Parathyroid adenoma (tissue), 2 donors: ENCODE measurements around the gene MAZ.
"Not testable (repeated sequence)": the region's sequence is repeated elsewhere in the genome, so short reads cannot be mapped to it uniquely, and the experiment has no call there.

Experiments
- H2AFZ ChIP-seq: fragments of 300-600 bp; sonication (generic); one replicate; pipeline ENCODE4 v1.7.0; 2017; ENCODE audit warnings: antibody characterized with exemption, mild to moderate bottlenecking
- H3K27ac ChIP-seq: fragments of 300-600 bp; sonication (generic); one replicate; pipeline ENCODE4 v1.7.0; 2017
- H3K27me3 ChIP-seq: fragments of 300-600 bp; sonication (generic); one replicate; pipeline ENCODE4 v1.7.0; 2017; ENCODE audit warnings: low read length; ENCODE audit not compliant: control insufficient read depth, insufficient read depth
- H3K36me3 ChIP-seq: fragments of 300-600 bp; sonication (generic); one replicate; pipeline ENCODE4 v1.7.0; 2017; ENCODE audit warnings: low read length; ENCODE audit not compliant: control insufficient read depth, insufficient read depth
- H3K4me1 ChIP-seq: fragments of 300-600 bp; sonication (generic); one replicate; pipeline ENCODE4 v1.7.0; 2017; ENCODE audit warnings: control low read depth
- H3K4me2 ChIP-seq: fragments of 300-600 bp; sonication (generic); one replicate; pipeline ENCODE4 v1.7.0; 2017; ENCODE audit warnings: low read length
- H3K4me3 ChIP-seq: fragments of 300-600 bp; sonication (generic); one replicate; pipeline ENCODE4 v1.7.0; 2017; ENCODE audit warnings: low read depth, low read length
- H3K79me2 ChIP-seq: fragments of 300-600 bp; sonication (generic); one replicate; pipeline ENCODE4 v1.7.0; 2017; ENCODE audit warnings: control low read depth
- H3K9ac ChIP-seq: fragments of 300-600 bp; sonication (generic); one replicate; pipeline ENCODE4 v1.7.0; 2017; ENCODE audit warnings: mild to moderate bottlenecking
- H3K9me3 ChIP-seq: fragments of 300-600 bp; sonication (generic); one replicate; pipeline ENCODE4 v1.7.0; 2017; ENCODE audit warnings: low read length; ENCODE audit not compliant: control insufficient read depth
- TF ChIP-seq, protein P1 (sequence below): fragments of 300-600 bp; sonication (generic); IDR thresholded peaks from one replicate; pipeline ENCODE4 v1.7.0; 2017; ENCODE audit warnings: antibody characterized with exemption, mild to moderate bottlenecking
- donor health status: primary hyperparathyroidism.

The MAZ gene

DNA sequence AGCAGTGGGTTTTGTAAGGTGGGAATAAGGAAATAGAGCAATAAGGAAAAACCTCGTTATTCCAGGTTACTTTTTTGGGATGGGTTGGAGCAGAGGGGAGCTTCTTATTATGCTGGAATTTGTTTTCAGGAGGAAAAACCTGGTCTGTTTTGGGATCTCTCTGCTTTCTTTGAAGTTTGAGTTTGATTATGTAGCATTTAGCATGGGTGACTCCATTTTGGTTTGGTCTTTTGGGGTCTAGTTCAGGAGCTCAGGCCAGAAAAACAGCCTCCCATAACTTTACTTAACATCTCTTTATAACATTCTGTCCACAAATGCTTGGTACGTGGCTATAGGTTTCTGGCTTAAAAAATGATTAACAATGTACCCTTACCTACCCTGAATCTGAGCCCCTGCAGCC lies 36.8 kb upstream of the MAZ start:
- no peak overlapping the region for H3K27ac ChIP-seq
- no peaks in the 10 kb centered on the region for H3K27me3 ChIP-seq
- H2AFZ ChIP-seq, result no peak overlapping the region
- H3K9me3 ChIP-seq, result no peaks in the 10 kb centered on the region
- H3K79me2 ChIP-seq, result no peaks in the 10 kb centered on the region
- TF ChIP-seq, protein P1, sequence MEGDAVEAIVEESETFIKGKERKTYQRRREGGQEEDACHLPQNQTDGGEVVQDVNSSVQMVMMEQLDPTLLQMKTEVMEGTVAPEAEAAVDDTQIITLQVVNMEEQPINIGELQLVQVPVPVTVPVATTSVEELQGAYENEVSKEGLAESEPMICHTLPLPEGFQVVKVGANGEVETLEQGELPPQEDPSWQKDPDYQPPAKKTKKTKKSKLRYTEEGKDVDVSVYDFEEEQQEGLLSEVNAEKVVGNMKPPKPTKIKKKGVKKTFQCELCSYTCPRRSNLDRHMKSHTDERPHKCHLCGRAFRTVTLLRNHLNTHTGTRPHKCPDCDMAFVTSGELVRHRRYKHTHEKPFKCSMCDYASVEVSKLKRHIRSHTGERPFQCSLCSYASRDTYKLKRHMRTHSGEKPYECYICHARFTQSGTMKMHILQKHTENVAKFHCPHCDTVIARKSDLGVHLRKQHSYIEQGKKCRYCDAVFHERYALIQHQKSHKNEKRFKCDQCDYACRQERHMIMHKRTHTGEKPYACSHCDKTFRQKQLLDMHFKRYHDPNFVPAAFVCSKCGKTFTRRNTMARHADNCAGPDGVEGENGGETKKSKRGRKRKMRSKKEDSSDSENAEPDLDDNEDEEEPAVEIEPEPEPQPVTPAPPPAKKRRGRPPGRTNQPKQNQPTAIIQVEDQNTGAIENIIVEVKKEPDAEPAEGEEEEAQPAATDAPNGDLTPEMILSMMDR, result no peak
- no peak overlapping the region for H3K4me3 ChIP-seq
- peaks cover 14% of the 10 kb centered on the region for H3K4me1 ChIP-seq
- H3K36me3 ChIP-seq, result no peaks in the 10 kb centered on the region
- no peak overlapping the region for H3K9ac ChIP-seq
- H3K4me2 ChIP-seq, result no peak overlapping the region

DNA sequence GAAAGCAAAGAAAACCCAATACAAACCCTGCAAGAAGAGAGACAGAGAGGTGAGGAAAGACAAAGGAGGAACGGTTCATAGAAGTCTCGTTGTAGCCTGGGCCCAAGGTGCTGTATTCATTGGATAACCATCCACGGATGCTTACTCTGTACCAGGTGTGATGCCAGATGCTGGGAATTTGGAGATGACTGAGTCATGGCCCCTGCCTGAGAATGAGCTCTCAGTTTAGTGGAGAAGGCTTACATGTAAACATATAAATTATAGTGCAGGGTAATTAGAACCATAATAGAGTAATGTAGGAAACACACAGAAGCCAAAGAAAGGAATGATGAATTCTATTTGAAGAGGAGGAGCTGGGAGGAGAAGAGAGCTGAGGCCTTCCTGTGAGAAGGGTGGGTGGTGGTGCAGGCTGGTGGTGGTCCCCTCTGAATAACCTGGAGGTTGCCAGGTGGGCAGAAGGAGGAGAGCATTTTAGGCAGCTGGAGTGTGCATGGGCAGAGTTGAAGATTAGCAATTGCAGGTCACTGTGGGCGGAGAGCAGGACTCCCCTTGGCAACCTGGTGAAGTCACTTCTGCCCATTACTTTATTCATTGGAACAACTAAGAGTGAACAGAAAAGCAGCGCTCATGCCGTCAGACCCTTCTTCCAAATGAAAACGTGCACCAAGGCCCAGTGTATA lies 35.9 kb upstream of the MAZ start:
- Histone ChIP-seq H3K36me3 (no peaks in the 10 kb centered on the region), H3K27me3 (no peaks in the 10 kb centered on the region), H3K9me3 (no peaks in the 10 kb centered on the region), H3K4me1 (peaks cover 13% of the 10 kb centered on the region), H3K4me3 (no peak overlapping the region), H3K79me2 (no peaks in the 10 kb centered on the region), H2AFZ (peak overlapping the region; percentile 14), H3K9ac (no peak overlapping the region), H3K4me2 (no peak overlapping the region), H3K27ac (no peak overlapping the region)
- TF ChIP-seq, protein P1, result no peak

DNA sequence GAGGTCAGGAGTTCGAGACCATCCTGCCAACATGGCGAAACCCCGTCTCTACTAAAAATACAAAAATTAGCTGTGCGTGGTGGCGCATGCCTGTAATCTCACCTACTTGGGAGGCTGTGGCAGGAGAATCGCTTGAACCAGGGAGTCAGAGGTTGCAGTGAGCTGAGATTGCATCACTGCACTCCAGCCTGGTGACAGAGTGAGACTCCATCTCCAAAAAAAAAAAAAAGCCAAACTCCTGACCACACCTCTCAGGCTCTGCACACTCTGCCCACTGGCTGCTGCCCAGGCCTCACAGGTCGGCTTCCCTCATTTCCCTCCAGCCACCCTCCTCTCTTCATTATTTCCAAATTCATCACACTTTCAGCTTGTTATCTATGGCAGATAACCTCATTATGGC lies 34.0 kb upstream of the MAZ start:
- H3K9me3 ChIP-seq, result not testable (repeated sequence)

DNA sequence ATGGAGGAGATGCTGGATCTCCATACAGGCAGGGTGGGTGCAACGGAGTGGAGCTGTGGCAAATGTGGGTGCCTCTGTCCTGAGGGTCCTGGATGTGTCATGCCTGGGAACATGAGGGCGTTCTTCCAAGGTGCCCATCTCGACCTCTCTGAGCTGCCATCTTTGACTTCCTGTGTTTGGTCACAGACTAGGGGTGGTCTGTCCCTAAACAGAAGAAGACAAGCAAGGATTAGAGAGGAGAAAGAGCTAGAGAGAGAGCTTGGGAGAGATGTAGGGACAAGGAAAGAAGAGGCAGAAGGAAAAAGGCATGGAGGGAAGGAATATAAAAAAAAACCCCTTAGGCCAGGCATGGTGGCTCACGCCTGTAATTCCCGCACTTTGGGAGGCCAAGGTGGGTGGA lies 31.6 kb upstream of the MAZ start:
- Histone ChIP-seq H3K4me3 (no peak overlapping the region), H3K9me3 (no peaks in the 10 kb centered on the region), H3K4me2 (no peak overlapping the region), H3K79me2 (no peaks in the 10 kb centered on the region), H2AFZ (no peak overlapping the region), H3K27ac (no peak overlapping the region), H3K27me3 (no peaks in the 10 kb centered on the region), H3K9ac (no peak overlapping the region), H3K4me1 (no peaks in the 10 kb centered on the region), H3K36me3 (no peaks in the 10 kb centered on the region)
- TF ChIP-seq, protein P1, result no peak

More for the DNA sequence above, 34.0 kb upstream of the MAZ start:
- not testable (repeated sequence) for H3K4me2 ChIP-seq, H3K27me3 ChIP-seq, H3K79me2 ChIP-seq, H2AFZ ChIP-seq, H3K9ac ChIP-seq, H3K4me3 ChIP-seq, H3K27ac ChIP-seq, H3K4me1 ChIP-seq, H3K36me3 ChIP-seq

DNA sequence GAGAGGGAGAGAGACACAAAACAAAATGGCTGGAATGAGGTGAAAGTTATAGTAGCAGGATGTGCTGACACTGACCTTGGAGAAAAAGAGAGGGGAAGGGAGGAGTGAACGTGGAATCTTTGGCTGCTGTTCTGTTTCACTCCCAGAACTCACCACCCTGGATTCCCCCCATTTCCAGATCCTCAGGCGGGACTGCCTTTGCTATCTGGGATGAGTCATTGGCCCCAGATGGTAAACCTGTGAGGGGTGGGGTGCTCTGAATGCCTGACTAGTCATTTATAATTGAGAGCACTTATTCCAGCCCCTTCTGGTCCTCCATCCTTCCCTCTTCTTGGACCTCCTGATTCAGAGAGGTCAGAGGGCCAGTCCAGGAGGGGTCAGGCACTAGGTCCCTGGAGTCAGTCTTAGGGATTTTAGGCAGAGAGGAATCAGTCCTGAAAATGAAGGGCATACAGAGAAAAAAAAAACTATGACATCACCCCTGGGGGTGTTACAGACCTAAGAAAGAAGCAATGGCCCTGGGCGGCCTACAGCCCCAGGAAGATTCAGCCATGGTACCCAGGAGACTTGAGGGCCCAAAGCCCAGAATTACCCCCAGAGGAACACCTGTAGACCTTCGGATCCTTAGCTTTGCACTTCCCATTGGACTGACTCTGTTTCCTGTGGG lies 30.5 kb upstream of the MAZ start:
- no peaks in the 10 kb centered on the region for H3K36me3 ChIP-seq
- no peak overlapping the region for H3K9ac ChIP-seq
- no peaks in the 10 kb centered on the region for H3K27me3 ChIP-seq

More for the DNA sequence above, 30.5 kb upstream of the MAZ start:
- H3K4me3 ChIP-seq, result no peak overlapping the region
- no peak overlapping the region for H3K4me2 ChIP-seq
- no peak overlapping the region for H3K27ac ChIP-seq
- TF ChIP-seq, protein P1, result no peak
- H3K4me1 ChIP-seq, result no peaks in the 10 kb centered on the region
- no peaks in the 10 kb centered on the region for H3K79me2 ChIP-seq
- no peaks in the 10 kb centered on the region for H3K9me3 ChIP-seq
- H2AFZ ChIP-seq, result no peak overlapping the region
